IPS-15b (cell line): ENCODE data around the gene BPIFB1.

ENCODE experiments used
- H3K27me3 ChIP-seq: one replicate; pipeline ENCODE4 v1.6.1; 2013; ENCODE audit warnings: low read length; ENCODE audit not compliant: control insufficient read depth, insufficient read depth
- H3K36me3 ChIP-seq: one replicate; pipeline ENCODE4 v1.6.1; 2013; ENCODE audit warnings: low read length; ENCODE audit not compliant: control insufficient read depth, insufficient read depth
- H3K4me1 ChIP-seq: one replicate; pipeline ENCODE4 v1.6.1; 2013; ENCODE audit warnings: mild to moderate bottlenecking, low read length; ENCODE audit not compliant: control insufficient read depth, insufficient read depth
- H3K4me3 ChIP-seq: one replicate; pipeline ENCODE4 v1.5.1; 2013; ENCODE audit warnings: low read depth, low read length
- H3K9ac ChIP-seq: one replicate; pipeline ENCODE4 v1.6.1; 2013; ENCODE audit warnings: low read depth, mild to moderate bottlenecking, low read length
- H3K9me3 ChIP-seq: one replicate; pipeline ENCODE4 v1.6.1; 2013; ENCODE audit warnings: mild to moderate bottlenecking, low read length; ENCODE audit not compliant: control insufficient read depth, insufficient read depth

BPIFB1 gene

GRCh38 chr20:33337119-33337518 is 54.1 kb downstream of the BPIFB1 start:
- Histone ChIP-seq H3K4me3 (no peak overlapping the region), H3K4me1 (no peaks in the 10 kb centered on the region), H3K9me3 (no peaks in the 10 kb centered on the region), H3K9ac (no peak overlapping the region), H3K36me3 (no peaks in the 10 kb centered on the region), H3K27me3 (no peaks in the 10 kb centered on the region)

DNA sequence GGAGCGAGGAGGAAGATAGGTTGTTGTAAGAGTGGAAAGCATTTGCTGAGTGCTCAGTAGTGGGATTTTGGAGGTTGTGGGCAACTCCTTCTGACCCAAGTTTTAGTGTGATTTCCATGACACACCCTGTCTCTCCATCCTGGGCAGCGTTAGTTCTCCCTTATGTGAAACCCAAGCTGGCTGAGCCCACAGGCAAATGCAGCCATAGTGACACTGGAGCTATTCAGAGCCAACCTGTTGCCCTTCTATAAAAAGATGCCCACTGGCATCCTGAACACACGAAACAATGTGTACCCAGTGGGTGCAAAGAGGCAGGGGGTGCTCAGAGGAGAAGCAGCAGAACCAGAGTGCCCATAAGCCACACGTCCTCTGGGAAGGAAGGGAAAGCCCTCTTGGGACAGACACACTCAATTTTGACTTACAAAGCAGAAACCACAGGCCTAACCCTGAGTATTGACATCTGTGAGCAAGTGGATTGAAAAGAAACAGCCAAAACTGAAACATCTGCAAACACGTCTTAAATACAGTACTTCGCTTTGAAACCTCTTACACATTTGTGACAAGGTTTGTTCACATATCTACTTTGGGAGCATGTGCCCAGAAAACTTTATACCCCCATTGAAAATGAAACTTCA is 54.6 kb downstream of the BPIFB1 start:
- no peak overlapping the region for H3K9ac ChIP-seq
- no peaks in the 10 kb centered on the region for H3K36me3 ChIP-seq
- H3K4me1 ChIP-seq: no peaks in the 10 kb centered on the region
- H3K9me3 ChIP-seq: no peaks in the 10 kb centered on the region
- no peak overlapping the region for H3K4me3 ChIP-seq
- no peaks in the 10 kb centered on the region for H3K27me3 ChIP-seq

DNA sequence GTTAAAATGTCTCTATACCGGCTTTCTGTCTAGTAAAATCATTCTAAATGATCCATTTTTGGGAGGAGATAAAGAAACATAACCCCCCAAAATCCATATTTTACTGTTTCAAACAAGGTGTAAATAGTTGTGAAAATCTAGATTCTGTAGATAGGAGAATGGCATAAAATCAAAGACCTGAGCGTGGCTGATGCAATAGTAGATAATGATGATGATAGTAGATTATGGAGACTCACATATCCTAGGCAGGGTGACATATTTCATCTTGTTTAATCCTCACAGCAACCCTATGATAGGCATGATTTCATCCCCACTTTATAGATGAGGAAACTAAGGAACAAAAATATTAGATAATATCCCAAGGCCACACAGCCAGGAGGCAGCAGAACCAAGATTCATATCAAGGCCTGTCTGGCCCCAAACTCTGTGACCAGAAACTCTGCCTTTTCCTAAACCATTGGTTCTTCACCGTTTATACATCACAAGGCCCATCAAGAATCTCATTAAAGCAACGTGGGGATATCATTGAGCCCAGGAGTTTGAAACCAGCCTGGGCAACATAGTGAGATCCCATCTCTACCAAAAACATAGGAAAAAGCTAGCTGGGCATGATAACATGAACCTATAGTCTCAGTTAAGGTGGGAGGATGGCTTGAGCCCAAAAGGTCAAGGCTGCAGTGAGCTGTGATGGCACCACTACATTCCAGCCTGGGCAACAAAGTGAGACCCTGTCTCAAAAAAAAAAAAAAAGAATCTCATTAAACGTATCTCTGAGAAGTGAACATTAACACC is 55.6 kb downstream of the BPIFB1 start:
- Histone ChIP-seq H3K27me3 (no peaks in the 10 kb centered on the region), H3K9me3 (no peaks in the 10 kb centered on the region), H3K36me3 (no peaks in the 10 kb centered on the region), H3K4me3 (no peak overlapping the region), H3K4me1 (no peaks in the 10 kb centered on the region), H3K9ac (no peak overlapping the region)

- H3K4me1 ChIP-seq: no peaks in the 10 kb centered on the region
These were observed 56.6 kb downstream of the BPIFB1 start for GRCh38 chr20:33339515-33340058.

GRCh38 chr20:33343521-33343920 is 60.5 kb downstream of the BPIFB1 start:
- Histone ChIP-seq H3K4me3 (no peak overlapping the region), H3K27me3 (no peaks in the 10 kb centered on the region), H3K9me3 (no peaks in the 10 kb centered on the region), H3K9ac (no peak overlapping the region), H3K4me1 (no peaks in the 10 kb centered on the region), H3K36me3 (no peaks in the 10 kb centered on the region)

More at GRCh38 chr20:33339515-33340058, 56.6 kb downstream of the BPIFB1 start:
- Histone ChIP-seq H3K9ac (no peak overlapping the region), H3K9me3 (no peaks in the 10 kb centered on the region), H3K27me3 (no peaks in the 10 kb centered on the region), H3K36me3 (no peaks in the 10 kb centered on the region), H3K4me3 (no peak overlapping the region)

- Histone ChIP-seq H3K4me3 (no peak overlapping the region), H3K9me3 (no peaks in the 10 kb centered on the region), H3K9ac (no peak overlapping the region), H3K36me3 (peaks cover 9% of the 10 kb centered on the region), H3K27me3 (no peaks in the 10 kb centered on the region), H3K4me1 (no peaks in the 10 kb centered on the region)
These were observed 62.3 kb downstream of the BPIFB1 start for GRCh38 chr20:33345342-33345741.

DNA sequence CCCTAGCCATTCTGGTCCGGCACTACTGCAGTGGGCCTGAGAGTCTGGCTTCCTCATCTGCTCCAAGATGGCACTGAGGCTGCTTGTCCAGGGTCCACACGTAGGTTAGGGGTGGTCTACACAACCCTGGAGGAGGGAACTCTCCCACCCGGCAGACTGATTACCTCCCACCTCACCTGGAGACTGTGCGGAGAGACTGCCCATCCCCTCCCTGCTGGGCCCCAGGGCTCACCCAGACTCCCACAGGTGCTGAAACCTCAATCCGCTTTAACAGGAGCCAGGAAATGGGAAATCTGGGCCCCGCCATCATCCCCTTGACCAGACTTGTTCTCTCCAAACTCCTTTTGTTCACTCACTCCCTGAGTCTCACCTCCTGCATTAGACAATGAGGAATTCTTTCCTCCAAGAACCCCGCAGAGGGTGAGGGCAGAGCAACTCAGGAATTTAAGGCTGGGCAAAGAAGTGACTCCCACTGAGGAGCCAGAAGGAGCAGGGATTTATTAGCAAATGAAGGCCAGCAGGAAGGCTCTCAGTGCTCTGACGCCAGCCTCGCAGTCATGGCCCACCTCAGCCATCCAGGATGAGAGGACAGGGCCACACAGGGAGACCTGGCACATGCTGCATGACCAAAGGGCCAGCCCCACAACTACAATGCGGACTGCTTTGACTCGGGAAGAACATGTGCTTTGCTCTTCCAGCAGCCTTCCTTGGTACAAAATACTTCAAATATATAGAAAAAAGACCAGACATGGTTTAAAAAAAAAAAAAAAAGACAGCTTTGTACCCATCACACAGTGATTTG is 65.3 kb downstream of the BPIFB1 start:
- Histone ChIP-seq H3K4me3 (no peak overlapping the region), H3K9me3 (no peaks in the 10 kb centered on the region), H3K27me3 (no peaks in the 10 kb centered on the region), H3K36me3 (peaks cover 9% of the 10 kb centered on the region), H3K9ac (no peak overlapping the region), H3K4me1 (peaks cover 7% of the 10 kb centered on the region)

GRCh38 chr20:33349493-33349892 is 66.5 kb downstream of the BPIFB1 start:
- Histone ChIP-seq H3K4me1 (peaks cover 7% of the 10 kb centered on the region), H3K4me3 (no peak overlapping the region), H3K27me3 (no peaks in the 10 kb centered on the region), H3K9me3 (no peaks in the 10 kb centered on the region), H3K36me3 (peaks cover 9% of the 10 kb centered on the region), H3K9ac (no peak overlapping the region)

DNA sequence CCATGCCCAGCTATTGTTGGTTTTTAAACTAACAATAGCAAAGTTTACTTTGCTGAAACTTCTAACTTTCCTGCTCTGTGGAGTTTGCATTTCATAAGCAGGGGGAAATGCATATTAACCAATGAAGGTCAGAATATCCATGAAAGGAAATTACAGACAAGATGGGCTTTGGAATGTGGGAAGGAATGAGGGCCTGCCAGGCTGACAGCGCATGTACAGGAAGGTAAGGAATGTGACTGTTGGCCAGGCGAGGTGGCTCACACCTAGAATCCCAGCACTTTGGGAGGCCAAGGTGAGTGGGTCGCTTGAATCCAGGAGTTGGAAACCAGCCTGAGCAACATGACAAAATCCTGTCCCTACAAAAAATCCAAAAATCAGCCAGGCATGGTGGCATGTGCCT is 68.7 kb downstream of the BPIFB1 start:
- Histone ChIP-seq H3K36me3 (peaks cover 9% of the 10 kb centered on the region), H3K4me1 (peaks cover 7% of the 10 kb centered on the region), H3K9me3 (no peaks in the 10 kb centered on the region), H3K4me3 (no peak overlapping the region), H3K9ac (no peak overlapping the region), H3K27me3 (no peaks in the 10 kb centered on the region)

- H3K4me3 ChIP-seq: no peak overlapping the region
- no peaks in the 10 kb centered on the region for H3K9me3 ChIP-seq
- H3K27me3 ChIP-seq: no peaks in the 10 kb centered on the region
- peaks cover 7% of the 10 kb centered on the region for H3K4me1 ChIP-seq
- H3K36me3 ChIP-seq: peaks cover 9% of the 10 kb centered on the region
- no peak overlapping the region for H3K9ac ChIP-seq
These were observed 69.4 kb downstream of the BPIFB1 start for GRCh38 chr20:33352258-33353012.

DNA sequence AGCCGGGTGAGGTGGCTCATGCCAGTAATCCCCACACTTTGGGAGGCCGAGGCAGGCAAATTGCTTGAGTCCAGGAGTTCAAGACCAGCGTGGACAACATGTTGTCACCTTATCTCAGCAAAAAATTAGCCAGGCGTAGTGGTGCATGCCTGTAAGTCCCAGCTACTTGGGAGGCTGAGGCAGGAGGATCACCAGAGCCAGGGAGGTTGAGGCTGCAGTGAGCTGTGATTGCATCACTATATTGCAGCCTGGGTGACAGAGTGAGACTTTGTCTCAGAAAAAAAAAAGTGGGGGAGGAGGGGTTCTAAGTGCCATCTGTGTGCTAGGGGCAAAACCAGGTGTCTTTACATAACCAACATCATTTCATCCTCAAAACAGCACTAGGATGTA is 70.0 kb downstream of the BPIFB1 start:
- no peak overlapping the region for H3K4me3 ChIP-seq
- H3K9ac ChIP-seq: no peak overlapping the region
- H3K36me3 ChIP-seq: peaks cover 9% of the 10 kb centered on the region
- H3K4me1 ChIP-seq: peaks cover 7% of the 10 kb centered on the region
- no peaks in the 10 kb centered on the region for H3K27me3 ChIP-seq
- no peaks in the 10 kb centered on the region for H3K9me3 ChIP-seq
